HCT116 (cell line): ENCODE data around the gene KRT78. TPM values are rescaled to one million over a fixed set of nuclear protein-coding genes. Genes with fewer than 3 reads are reported as not detected.

Experiments
- ATAC-seq: fragments of 200-7000 bp; cut with Tn5 transposase; 2 replicates; pipeline ENCODE4 v1.9.1; 2020; ENCODE audit warnings: mild to moderate bottlenecking, moderate library complexity
- BruUV-seq: library from RNA; stranded (reverse); fragments of 400-500 nt; replicated peaks from 2 replicates; lab custom pipeline; 2021; lab: Mats Ljungman, UMichigan
- CTCF ChIA-PET: fragments of 300-600 bp; sonication (Branson Sonifier 250); formaldehyde crosslinking; loops from one replicate; lab custom pipeline; 2021; ENCODE audit warnings: antibody characterized with exemption; lab: Charles Lee
- POLR2A ChIA-PET: fragments of 300-600, 350-600 bp; sonication (Branson Sonifier 250); formaldehyde crosslinking; loops from one replicate; lab custom pipeline; 2021; ENCODE audit warnings: antibody characterized with exemption; lab: Charles Lee
- RAD21 ChIA-PET, 2 experiments: fragments of 300-600 bp; sonication (Branson Sonifier 250); formaldehyde crosslinking; loops; one replicate each; lab custom pipeline; 2023; ENCODE audit warnings: low total read pairs in 2 of 2; ENCODE audit not compliant: uncharacterized antibody in 2 of 2, unreplicated experiment in 2 of 2, low non-redundant PET in 1 of 2; lab: Charles Lee
- DNase-seq: peaks from one replicate; pipeline ENCODE4 v3.0.0-alpha.2; 2010; ENCODE audit warnings: low read depth, low spot score
- H2AFZ ChIP-seq: fragments of 200-600 bp; shearing (Covaris generic), sonication (generic); 2 replicates; pipeline ENCODE4 v1.6.1; 2017; ENCODE audit warnings: low read depth, mixed run types, mixed read lengths, antibody characterized with exemption, low read length; ENCODE audit not compliant: poor library complexity, severe bottlenecking
- H3K27ac ChIP-seq: 2 replicates; pipeline ENCODE4 v1.5.1; 2012; ENCODE audit warnings: low read depth, low read length
- H3K27me3 ChIP-seq: fragments of 200-600 bp; sonication (generic); 2 replicates; pipeline ENCODE4 v1.6.1; 2016; ENCODE audit warnings: mixed run types, low read length, mixed read lengths; ENCODE audit not compliant: insufficient read depth
- H3K36me3 ChIP-seq, 2 experiments: fragments of 200-500 bp in 1 of 2; fragments of 200-600 bp in 1 of 2; sonication (Bioruptor generic) in 1 of 2; sonication (generic) in 1 of 2; 2 replicates each; pipeline versions ENCODE4 v1.5.1 to v1.6.1; 2014 to 2016; ENCODE audit warnings: low read length in 2 of 2, inconsistent platforms in 1 of 2, mixed read lengths in 1 of 2, mixed run types in 1 of 2; ENCODE audit not compliant: insufficient read depth in 2 of 2, control insufficient read depth in 1 of 2
- H3K4me1 ChIP-seq, 2 experiments: fragments of 200-600 bp in 1 of 2; sonication (generic) in 1 of 2; 2 replicates each; pipeline versions ENCODE4 v1.5.1 to v1.6.1; 2012 to 2017; ENCODE audit warnings: low read length in 2 of 2, inconsistent platforms in 1 of 2, mild to moderate bottlenecking in 1 of 2, mixed read lengths in 1 of 2, mixed run types in 1 of 2, moderate library complexity in 1 of 2; ENCODE audit not compliant: insufficient read depth in 2 of 2, control insufficient read depth in 1 of 2
- H3K4me2 ChIP-seq: fragments of 200-600 bp; sonication (generic); 2 replicates; pipeline ENCODE4 v1.6.1; 2017; ENCODE audit warnings: mixed run types, low read length, mixed read lengths
- H3K4me3 ChIP-seq, 2 experiments: fragments of 200-600 bp in 1 of 2; sonication (generic) in 1 of 2; replicated peaks in 1 of 2; 2 replicates each; pipeline ENCODE4 v1.5.1; 2011 to 2016; ENCODE audit warnings: low read length in 2 of 2, control low read depth in 1 of 2, low read depth in 1 of 2, mild to moderate bottlenecking in 1 of 2, mixed read lengths in 1 of 2, mixed run types in 1 of 2
- H3K79me2 ChIP-seq: fragments of 200-600 bp; sonication (generic); 2 replicates; pipeline ENCODE4 v1.6.1; 2017; ENCODE audit warnings: mild to moderate bottlenecking, mixed run types, low read length, moderate library complexity, mixed read lengths; ENCODE audit not compliant: insufficient read depth
- H3K9ac ChIP-seq: fragments of 200-600 bp; sonication (generic); 2 replicates; pipeline ENCODE4 v1.6.1; 2016; ENCODE audit warnings: low read length, mixed read lengths
- H3K9me2 ChIP-seq: fragments of 200-600 bp; sonication (generic), shearing (Covaris generic); 2 replicates; pipeline ENCODE4 v1.6.1; 2017; ENCODE audit warnings: mixed run types, mild to moderate bottlenecking, moderate library complexity; ENCODE audit not compliant: insufficient read depth
- H3K9me3 ChIP-seq, 2 experiments: fragments of 200-500 bp in 1 of 2; fragments of 200-600 bp in 1 of 2; sonication (Bioruptor generic) in 1 of 2; sonication (generic) in 1 of 2; 2 replicates each; pipeline ENCODE4 v1.6.1; 2014 to 2017; ENCODE audit warnings: low read length in 2 of 2, mixed read lengths in 2 of 2, inconsistent platforms in 1 of 2, low read depth in 1 of 2, mild to moderate bottlenecking in 1 of 2, mixed run types in 1 of 2, moderate library complexity in 1 of 2; ENCODE audit not compliant: control insufficient read depth in 1 of 2, insufficient read depth in 1 of 2
- H4K20me1 ChIP-seq: fragments of 200-600 bp; sonication (generic), shearing (Covaris generic); 2 replicates; pipeline ENCODE4 v1.6.1; 2017; ENCODE audit warnings: mixed run types, mild to moderate bottlenecking, moderate library complexity; ENCODE audit not compliant: insufficient read depth
- CEBPB ChIP-seq: IDR thresholded peaks from 2 replicates; pipeline ENCODE4 v1.6.1; 2012; ENCODE audit warnings: low read depth
- EGR1 ChIP-seq: IDR thresholded peaks from 2 replicates; pipeline ENCODE4 v1.6.1; 2012; ENCODE audit warnings: low read depth
- ELF1 ChIP-seq: IDR thresholded peaks from 2 replicates; pipeline ENCODE4 v1.6.1; 2012; ENCODE audit warnings: low read depth, borderline replicate concordance
- EZH2 ChIP-seq: fragments of 200-600 bp; sonication (generic); IDR thresholded peaks from 2 replicates; pipeline ENCODE4 v1.6.1; 2017; ENCODE audit warnings: antibody characterized with exemption, mixed run types
- EZH2phosphoT487 ChIP-seq: fragments of 200-600 bp; IDR thresholded peaks from 2 replicates; pipeline ENCODE4 v1.6.1; 2018; ENCODE audit warnings: antibody characterized with exemption, borderline replicate concordance
- JUND ChIP-seq: IDR thresholded peaks from 2 replicates; pipeline ENCODE4 v1.6.1; 2012
- MAX ChIP-seq: IDR thresholded peaks from 2 replicates; pipeline ENCODE4 v1.6.1; 2012
- POLR2A ChIP-seq: IDR thresholded peaks from 2 replicates; pipeline ENCODE4 v1.7.0; 2011; ENCODE audit warnings: borderline replicate concordance; ENCODE audit not compliant: insufficient read depth, insufficient read length; ENCODE audit errors: extremely low read depth
- POLR2AphosphoS5 ChIP-seq: IDR thresholded peaks from 2 replicates; pipeline ENCODE4 v1.6.1; 2011; ENCODE audit warnings: mild to moderate bottlenecking, low read depth, low read length, moderate library complexity
- RAD21 ChIP-seq: IDR thresholded peaks from 2 replicates; pipeline ENCODE4 v1.6.1; 2012; ENCODE audit warnings: low read depth, mild to moderate bottlenecking
- REST ChIP-seq: IDR thresholded peaks from 2 replicates; pipeline ENCODE4 v1.6.1; 2012; ENCODE audit warnings: low read depth
- SIN3A ChIP-seq: IDR thresholded peaks from 2 replicates; pipeline ENCODE4 v1.6.1; 2012; ENCODE audit warnings: low read depth
- SRF ChIP-seq: IDR thresholded peaks from 2 replicates; pipeline ENCODE4 v1.6.1; 2012; ENCODE audit warnings: low read depth
- TCF7L2 ChIP-seq: IDR thresholded peaks from 2 replicates; pipeline ENCODE4 v1.7.0; 2011; ENCODE audit warnings: borderline replicate concordance, inconsistent platforms; ENCODE audit not compliant: insufficient read depth, insufficient read length; ENCODE audit errors: extremely low read depth
- YY1 ChIP-seq: IDR thresholded peaks from 2 replicates; pipeline ENCODE4 v1.6.1; 2011; ENCODE audit warnings: low read length, low read depth, moderate library complexity, mild to moderate bottlenecking; ENCODE audit not compliant: insufficient replicate concordance; ENCODE audit errors: extremely low read depth
- ZBTB33 ChIP-seq: IDR thresholded peaks from 2 replicates; pipeline ENCODE4 v1.6.1; 2011; ENCODE audit warnings: mild to moderate bottlenecking, low read length, moderate library complexity; ENCODE audit not compliant: insufficient replicate concordance; ENCODE audit errors: extremely low read depth
- ZFX ChIP-seq: fragments of 450-650 bp; IDR thresholded peaks from 2 replicates; pipeline ENCODE4 v1.6.1; 2017
- ZNF274 ChIP-seq: fragments of 200-500 bp; sonication (Bioruptor generic); IDR thresholded peaks from 2 replicates; pipeline ENCODE4 v1.6.1; 2014; ENCODE audit warnings: mild to moderate bottlenecking, low read depth, low read length, inconsistent platforms
- intact Hi-C: fragments of 100-400 bp; cut with micrococcal nuclease; formaldehyde crosslinking; loops from 2 replicates; pipeline ENCODE4 v1.10.0; 2022
- total RNA-seq: library from RNA; stranded (reverse); gene quantifications from one replicate; pipeline ENCODE4 v1.2.1, GENCODE V29; 2021; ENCODE audit not compliant: unreplicated experiment
- TF ChIP-seq, protein P1 (sequence below), 3 experiments: fragments of 200-600 bp in 1 of 3; sonication (generic) in 1 of 3; IDR thresholded peaks in 2 of 3; conservative IDR thresholded peaks in 1 of 3; 2 replicates each; pipeline ENCODE4 v1.5.1; 2012 to 2017; ENCODE audit warnings: low read depth in 2 of 3, low read length in 2 of 3, antibody characterized with exemption in 1 of 3, borderline replicate concordance in 1 of 3, control low read depth in 1 of 3, mild to moderate bottlenecking in 1 of 3, mixed read lengths in 1 of 3, mixed run types in 1 of 3, moderate library complexity in 1 of 3; ENCODE audit not compliant: insufficient read depth in 1 of 3
- TF ChIP-seq, protein P2 (sequence below): IDR thresholded peaks from 2 replicates; pipeline ENCODE4 v1.6.1; 2012

Gene KRT78
- total RNA-seq, 1 experiment from 2014 or later = not detected

- Histone ChIP-seq H3K27me3 (no peaks in the 10 kb centered on the region), H3K9me3 (no peaks in the 10 kb centered on the region), H3K27ac (no peak overlapping the region), H3K79me2 (no peaks in the 10 kb centered on the region), H3K9ac (no peak overlapping the region), H4K20me1 (no peaks in the 10 kb centered on the region), H2AFZ (no peak overlapping the region), H3K4me3 (no peak overlapping the region), H3K36me3 (no peaks in the 10 kb centered on the region), H3K4me1 (peaks cover 0 to 9% of the 10 kb centered on the region in 2 experiments; a peak in 2 of 4 replicates), H3K9me2 (no peaks in the 10 kb centered on the region), H3K4me2 (no peak overlapping the region)
- BruUV-seq = no TSS peak
- intact Hi-C loops = no loop called here
- ChIA-PET POLR2A (no interaction called here), RAD21 (no interaction called here), CTCF (interaction anchor here (1.3 kb wide), 1 partner anchor 56 kb away, joined by 5 read pairs; no protein-coding TSS in a partner anchor)
- DNase-seq (no peak), ATAC-seq (no peak)
- TF ChIP-seq ZNF274 = no peak
- TF ChIP-seq POLR2A = no peak
- TF ChIP-seq JUND = no peak
- TF ChIP-seq TCF7L2 = no peak
- TF ChIP-seq ELF1 = no peak
- TF ChIP-seq ZBTB33 = no peak
- no peak for TF ChIP-seq MAX
- TF ChIP-seq SIN3A = no peak
- TF ChIP-seq, protein P1, sequence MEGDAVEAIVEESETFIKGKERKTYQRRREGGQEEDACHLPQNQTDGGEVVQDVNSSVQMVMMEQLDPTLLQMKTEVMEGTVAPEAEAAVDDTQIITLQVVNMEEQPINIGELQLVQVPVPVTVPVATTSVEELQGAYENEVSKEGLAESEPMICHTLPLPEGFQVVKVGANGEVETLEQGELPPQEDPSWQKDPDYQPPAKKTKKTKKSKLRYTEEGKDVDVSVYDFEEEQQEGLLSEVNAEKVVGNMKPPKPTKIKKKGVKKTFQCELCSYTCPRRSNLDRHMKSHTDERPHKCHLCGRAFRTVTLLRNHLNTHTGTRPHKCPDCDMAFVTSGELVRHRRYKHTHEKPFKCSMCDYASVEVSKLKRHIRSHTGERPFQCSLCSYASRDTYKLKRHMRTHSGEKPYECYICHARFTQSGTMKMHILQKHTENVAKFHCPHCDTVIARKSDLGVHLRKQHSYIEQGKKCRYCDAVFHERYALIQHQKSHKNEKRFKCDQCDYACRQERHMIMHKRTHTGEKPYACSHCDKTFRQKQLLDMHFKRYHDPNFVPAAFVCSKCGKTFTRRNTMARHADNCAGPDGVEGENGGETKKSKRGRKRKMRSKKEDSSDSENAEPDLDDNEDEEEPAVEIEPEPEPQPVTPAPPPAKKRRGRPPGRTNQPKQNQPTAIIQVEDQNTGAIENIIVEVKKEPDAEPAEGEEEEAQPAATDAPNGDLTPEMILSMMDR (IDR thresholded peaks at IDR 0.05 in 2 of 3, conservative IDR thresholded peaks at IDR 0.05 in 1 of 3; ENCODE audit: borderline replicate concordance in 1 of 3, insufficient read depth in 1 of 3, low read depth in 2 of 3, low read length in 2 of 3) = no peak
- no peak for TF ChIP-seq YY1
- no peak for TF ChIP-seq REST
- TF ChIP-seq CEBPB = no peak
- no peak for TF ChIP-seq ZFX
- no peak for TF ChIP-seq EZH2phosphoT487
- TF ChIP-seq EGR1 = no peak
- TF ChIP-seq SRF = no peak
- TF ChIP-seq, protein P2, sequence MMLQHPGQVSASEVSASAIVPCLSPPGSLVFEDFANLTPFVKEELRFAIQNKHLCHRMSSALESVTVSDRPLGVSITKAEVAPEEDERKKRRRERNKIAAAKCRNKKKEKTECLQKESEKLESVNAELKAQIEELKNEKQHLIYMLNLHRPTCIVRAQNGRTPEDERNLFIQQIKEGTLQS = no peak
- no peak for TF ChIP-seq RAD21
- TF ChIP-seq POLR2AphosphoS5 = no peak
- TF ChIP-seq EZH2 = no peak
Observed at GRCh38 chr12:52823761-52824450, 24.9 kb downstream of the KRT78 start.
